ENCODE results near the gene CREB3L1. TPM values are rescaled to one million over a fixed set of nuclear protein-coding genes. Genes with fewer than 3 reads are reported as not detected.

CREB3L1 gene
- total and polyA plus RNA-seq, 2 of the 13 experiments (the other 11 are each of a cell fraction or from before 2014, with no cell fraction given): not detected

- TF ChIP-seq RNF219 (CRISPR knock-in tag; IDR thresholded peaks at IDR 0.05) (no peak), SMC3 (IDR thresholded peaks at IDR 0.05; ENCODE audit: low read length) (peak; percentile 35; the same call in 1 of the 2 replicates), ZBTB21 (CRISPR knock-in tag; IDR thresholded peaks at IDR 0.05) (no peak), MTA1 (CRISPR knock-in tag; IDR thresholded peaks at IDR 0.05; ENCODE audit: borderline replicate concordance) (peak; percentile 73; the same call in 1 of the 2 replicates), MEIS1 (CRISPR knock-in tag; IDR thresholded peaks at IDR 0.05; ENCODE audit: borderline replicate concordance) (0 out of 2 replicates have a peak, but pooled peaks have one; percentile 53), KLF16 (CRISPR knock-in tag; IDR thresholded peaks at IDR 0.05) (no peak), ZNF382 (CRISPR knock-in tag; IDR thresholded peaks at IDR 0.05; ENCODE audit: borderline replicate concordance) (no peak), MLXIP (CRISPR knock-in tag; IDR thresholded peaks at IDR 0.05; ENCODE audit: borderline replicate concordance) (no peak), ZNF672 (CRISPR knock-in tag; IDR thresholded peaks at IDR 0.05) (no peak), ZNF788 (CRISPR knock-in tag; IDR thresholded peaks at IDR 0.05; ENCODE audit: borderline replicate concordance) (0 out of 2 replicates have a peak, but pooled peaks have one; percentile 21), ZNF207 (IDR thresholded peaks at IDR 0.05; ENCODE audit: borderline replicate concordance) (no peak), NR2F1 (CRISPR knock-in tag; IDR thresholded peaks at IDR 0.05) (no peak), ZNF563 (CRISPR knock-in tag; IDR thresholded peaks at IDR 0.05) (0 out of 2 replicates have a peak, but pooled peaks have one; percentile 42), MXD4 (CRISPR knock-in tag; IDR thresholded peaks at IDR 0.05) (0 out of 2 replicates have a peak, but pooled peaks have one; percentile 26), ZNF335 (CRISPR knock-in tag; IDR thresholded peaks at IDR 0.05) (0 out of 2 replicates have a peak, but pooled peaks have one; percentile 20), ZSCAN20 (CRISPR knock-in tag; IDR thresholded peaks at IDR 0.05; ENCODE audit: borderline replicate concordance) (no peak), ZNF746 (CRISPR knock-in tag; IDR thresholded peaks at IDR 0.05) (no peak), FLYWCH1 (CRISPR knock-in tag; IDR thresholded peaks at IDR 0.05) (no peak), KDM2A (CRISPR knock-in tag; IDR thresholded peaks at IDR 0.05; ENCODE audit: borderline replicate concordance, low read depth) (peak; percentile 70; the same call in 1 of the 2 replicates), ZNF331 (CRISPR knock-in tag; IDR thresholded peaks at IDR 0.05) (peak; percentile 16; the same call in 1 of the 2 replicates), NFE2L2 (IDR thresholded peaks at IDR 0.05; ENCODE audit: low read length) (no peak), ZNF790 (CRISPR knock-in tag; IDR thresholded peaks at IDR 0.05; ENCODE audit: borderline replicate concordance) (0 out of 2 replicates have a peak, but pooled peaks have one; percentile 41), SALL1 (CRISPR knock-in tag; IDR thresholded peaks at IDR 0.05) (peak; percentile 43; the same call in 1 of the 2 replicates)
- TF ChIP-seq, protein P1, sequence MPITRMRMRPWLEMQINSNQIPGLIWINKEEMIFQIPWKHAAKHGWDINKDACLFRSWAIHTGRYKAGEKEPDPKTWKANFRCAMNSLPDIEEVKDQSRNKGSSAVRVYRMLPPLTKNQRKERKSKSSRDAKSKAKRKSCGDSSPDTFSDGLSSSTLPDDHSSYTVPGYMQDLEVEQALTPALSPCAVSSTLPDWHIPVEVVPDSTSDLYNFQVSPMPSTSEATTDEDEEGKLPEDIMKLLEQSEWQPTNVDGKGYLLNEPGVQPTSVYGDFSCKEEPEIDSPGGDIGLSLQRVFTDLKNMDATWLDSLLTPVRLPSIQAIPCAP (CRISPR knock-in tag; IDR thresholded peaks at IDR 0.05; ENCODE audit: low read depth): no peak
Observed at GRCh38 chr11:46238967-46239800, 38.3 kb upstream of the CREB3L1 start (continued).
